ENCODE measurements around the gene WNK2.

Gene WNK2

DNA sequence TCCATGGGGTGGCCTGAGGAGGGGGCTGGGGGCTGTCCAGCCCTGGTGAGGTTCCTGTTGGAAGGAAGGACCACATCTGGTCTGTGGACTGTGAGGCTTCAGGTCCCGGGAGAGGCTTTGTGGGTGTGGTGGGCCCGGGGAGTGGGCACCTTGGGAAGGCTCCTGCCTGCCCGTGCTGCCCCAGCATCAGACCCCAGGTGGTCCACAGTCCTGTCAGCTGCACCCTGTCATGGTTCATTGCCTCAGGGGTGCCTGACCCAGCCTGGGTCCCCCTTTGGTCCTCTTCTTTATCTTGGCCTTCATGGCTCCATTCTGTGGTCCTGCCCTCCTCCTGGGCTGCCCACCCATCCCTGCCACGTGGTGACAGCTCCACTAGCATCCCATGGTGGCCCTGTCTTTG, 36.7 kb downstream of the WNK2 start:
- DNase-seq (ENCODE audit: low read depth in 1 of 2, low spot score in 1 of 2) = no peak
- TF ChIP-seq POLR2AphosphoS5 (IDR thresholded peaks at IDR 0.05; ENCODE audit: low read depth) = no peak
- Histone ChIP-seq H3K27me3 (ENCODE audit: insufficient read depth, poor library complexity, severe bottlenecking) (peaks cover 2% of the 10 kb centered on the region), H3K27ac (replicated peaks) (no peak overlapping the region), H3K4me3 (replicated peaks; ENCODE audit: insufficient read depth, low read length) (no peak overlapping the region)

GRCh38 chr9:93221044-93221443, 37.1 kb downstream of the WNK2 start:
- Histone ChIP-seq H3K27ac (replicated peaks) (no peak overlapping the region), H3K4me3 (replicated peaks; ENCODE audit: insufficient read depth, low read length) (no peak overlapping the region), H3K27me3 (ENCODE audit: insufficient read depth, poor library complexity, severe bottlenecking) (peaks cover 3% of the 10 kb centered on the region)
- DNase-seq (ENCODE audit: low read depth in 1 of 2, low spot score in 1 of 2) = no peak
- TF ChIP-seq REST (IDR thresholded peaks at IDR 0.05; ENCODE audit: insufficient replicate concordance, low read depth) (no peak), POLR2AphosphoS5 (IDR thresholded peaks at IDR 0.05; ENCODE audit: low read depth) (no peak)

DNA sequence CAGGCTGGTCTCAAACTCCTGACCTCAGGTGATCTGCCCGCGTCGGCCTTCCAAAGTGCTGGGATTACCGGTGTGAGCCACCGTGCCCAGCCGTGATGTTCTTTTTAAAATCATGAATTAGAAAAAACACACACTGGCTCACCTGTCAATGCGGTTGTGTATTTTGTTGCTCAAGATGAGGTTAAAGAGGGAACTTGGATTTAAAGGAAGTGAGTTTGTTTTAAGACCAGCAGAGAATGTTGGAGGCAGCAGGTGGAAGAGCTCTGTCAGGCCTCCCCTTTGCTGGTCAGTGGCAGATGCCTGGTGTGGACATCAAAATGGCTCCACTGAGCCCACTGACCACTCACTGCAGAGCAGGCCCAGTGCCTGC, 38.9 kb downstream of the WNK2 start:
- DNase-seq (ENCODE audit: low read depth in 1 of 2, low spot score in 1 of 2) = peak in 1 of 2 experiments; percentile 43
- H3K27ac ChIP-seq (replicated peaks) = no peak overlapping the region
- TF ChIP-seq POLR2AphosphoS5 (IDR thresholded peaks at IDR 0.05; ENCODE audit: low read depth) (no peak), SPI1 (IDR thresholded peaks at IDR 0.05; ENCODE audit: borderline replicate concordance, low read depth) (peak; percentile 88)
- no peak overlapping the region for H3K4me3 ChIP-seq (replicated peaks; ENCODE audit: insufficient read depth, low read length)
- H3K27me3 ChIP-seq (ENCODE audit: insufficient read depth, poor library complexity, severe bottlenecking) = peaks cover 3% of the 10 kb centered on the region

DNA sequence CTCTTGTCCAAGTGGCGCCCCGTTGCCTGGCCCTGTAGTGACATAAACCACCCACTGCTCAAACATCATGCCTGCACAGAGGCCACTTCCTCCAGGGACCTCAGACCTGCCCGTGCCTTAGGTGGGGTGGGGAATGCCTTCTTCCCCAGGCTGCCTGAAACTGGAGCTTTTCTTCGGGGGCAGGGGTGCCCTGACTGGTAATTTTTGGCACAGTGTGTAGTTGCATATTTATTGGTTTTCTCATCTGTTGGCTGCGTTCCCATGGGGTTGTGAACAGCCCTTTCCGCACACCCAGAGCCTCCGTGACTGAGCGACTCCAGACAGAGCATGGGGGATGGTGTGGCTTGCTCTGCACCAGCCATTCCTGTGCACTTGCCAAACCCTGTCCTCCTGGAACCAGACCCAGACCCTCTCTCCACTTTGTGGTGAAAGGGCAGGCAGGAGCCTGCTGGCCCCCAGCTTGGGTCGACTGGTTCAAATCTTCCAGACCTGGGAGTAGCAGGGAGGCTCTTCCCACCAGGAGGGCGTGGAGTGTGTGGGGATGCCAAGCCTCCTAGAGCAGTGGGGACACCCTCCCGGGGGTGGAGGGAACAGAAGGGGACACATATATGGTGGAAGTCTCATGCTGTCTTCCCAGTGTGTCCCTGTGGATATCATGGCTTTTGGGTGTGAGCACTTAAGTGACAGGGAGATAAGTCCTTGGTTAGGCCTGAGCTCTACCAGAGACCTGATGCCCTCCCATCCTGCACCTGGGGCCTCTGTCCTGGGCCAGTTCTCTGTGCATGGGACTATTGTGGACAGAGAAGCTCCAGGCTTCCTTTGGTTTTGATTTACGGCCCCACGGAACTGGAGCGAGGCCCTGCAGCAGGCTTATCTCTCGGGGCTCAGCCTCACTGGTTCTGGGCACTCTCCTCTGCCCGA, 39.6 kb downstream of the WNK2 start:
- peaks cover 3% of the 10 kb centered on the region for H3K27me3 ChIP-seq (ENCODE audit: insufficient read depth, poor library complexity, severe bottlenecking)
- no peak overlapping the region for H3K27ac ChIP-seq (replicated peaks)
- DNase-seq (ENCODE audit: low read depth in 1 of 2, low spot score in 1 of 2) = peak in 1 of 2 experiments; percentile 29
- TF ChIP-seq GABPA (IDR thresholded peaks at IDR 0.05; ENCODE audit: low read depth) (no peak), SPI1 (IDR thresholded peaks at IDR 0.05; ENCODE audit: borderline replicate concordance, low read depth) (no peak; the same call in 1 of the 2 replicates), REST (IDR thresholded peaks at IDR 0.05; ENCODE audit: insufficient replicate concordance, low read depth) (no peak), POLR2AphosphoS5 (IDR thresholded peaks at IDR 0.05; ENCODE audit: low read depth) (no peak)
- TF ChIP-seq, protein P1, sequence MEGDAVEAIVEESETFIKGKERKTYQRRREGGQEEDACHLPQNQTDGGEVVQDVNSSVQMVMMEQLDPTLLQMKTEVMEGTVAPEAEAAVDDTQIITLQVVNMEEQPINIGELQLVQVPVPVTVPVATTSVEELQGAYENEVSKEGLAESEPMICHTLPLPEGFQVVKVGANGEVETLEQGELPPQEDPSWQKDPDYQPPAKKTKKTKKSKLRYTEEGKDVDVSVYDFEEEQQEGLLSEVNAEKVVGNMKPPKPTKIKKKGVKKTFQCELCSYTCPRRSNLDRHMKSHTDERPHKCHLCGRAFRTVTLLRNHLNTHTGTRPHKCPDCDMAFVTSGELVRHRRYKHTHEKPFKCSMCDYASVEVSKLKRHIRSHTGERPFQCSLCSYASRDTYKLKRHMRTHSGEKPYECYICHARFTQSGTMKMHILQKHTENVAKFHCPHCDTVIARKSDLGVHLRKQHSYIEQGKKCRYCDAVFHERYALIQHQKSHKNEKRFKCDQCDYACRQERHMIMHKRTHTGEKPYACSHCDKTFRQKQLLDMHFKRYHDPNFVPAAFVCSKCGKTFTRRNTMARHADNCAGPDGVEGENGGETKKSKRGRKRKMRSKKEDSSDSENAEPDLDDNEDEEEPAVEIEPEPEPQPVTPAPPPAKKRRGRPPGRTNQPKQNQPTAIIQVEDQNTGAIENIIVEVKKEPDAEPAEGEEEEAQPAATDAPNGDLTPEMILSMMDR (IDR thresholded peaks at IDR 0.05; ENCODE audit: insufficient read depth, low read length) = no peak
- no peak overlapping the region for H3K4me3 ChIP-seq (replicated peaks; ENCODE audit: insufficient read depth, low read length)

GRCh38 chr9:93224591-93224990, 40.7 kb downstream of the WNK2 start:
- Histone ChIP-seq H3K27ac (replicated peaks) (no peak overlapping the region), H3K4me3 (replicated peaks; ENCODE audit: insufficient read depth, low read length) (no peak overlapping the region), H3K27me3 (ENCODE audit: insufficient read depth, poor library complexity, severe bottlenecking) (peaks cover 8% of the 10 kb centered on the region)
- DNase-seq (ENCODE audit: low read depth in 1 of 2, low spot score in 1 of 2) = no peak
- TF ChIP-seq SPI1 (IDR thresholded peaks at IDR 0.05; ENCODE audit: borderline replicate concordance, low read depth) (no peak), GABPA (IDR thresholded peaks at IDR 0.05; ENCODE audit: low read depth) (no peak), REST (IDR thresholded peaks at IDR 0.05; ENCODE audit: insufficient replicate concordance, low read depth) (no peak), POLR2AphosphoS5 (IDR thresholded peaks at IDR 0.05; ENCODE audit: low read depth) (no peak)
- TF ChIP-seq, protein P1 (IDR thresholded peaks at IDR 0.05; ENCODE audit: insufficient read depth, low read length) = no peak

Data from HL-60 (cell line).